ENCODE measurements around the gene EMP1. TPM values are rescaled to one million over a fixed set of nuclear protein-coding genes. Genes with fewer than 3 reads are reported as not detected.

Gene EMP1, protein sequence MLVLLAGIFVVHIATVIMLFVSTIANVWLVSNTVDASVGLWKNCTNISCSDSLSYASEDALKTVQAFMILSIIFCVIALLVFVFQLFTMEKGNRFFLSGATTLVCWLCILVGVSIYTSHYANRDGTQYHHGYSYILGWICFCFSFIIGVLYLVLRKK
- 44.5 and 97.8 TPM in 2 replicates for total RNA-seq (2014; rRNA removed; shearing (Covaris generic))

DNA sequence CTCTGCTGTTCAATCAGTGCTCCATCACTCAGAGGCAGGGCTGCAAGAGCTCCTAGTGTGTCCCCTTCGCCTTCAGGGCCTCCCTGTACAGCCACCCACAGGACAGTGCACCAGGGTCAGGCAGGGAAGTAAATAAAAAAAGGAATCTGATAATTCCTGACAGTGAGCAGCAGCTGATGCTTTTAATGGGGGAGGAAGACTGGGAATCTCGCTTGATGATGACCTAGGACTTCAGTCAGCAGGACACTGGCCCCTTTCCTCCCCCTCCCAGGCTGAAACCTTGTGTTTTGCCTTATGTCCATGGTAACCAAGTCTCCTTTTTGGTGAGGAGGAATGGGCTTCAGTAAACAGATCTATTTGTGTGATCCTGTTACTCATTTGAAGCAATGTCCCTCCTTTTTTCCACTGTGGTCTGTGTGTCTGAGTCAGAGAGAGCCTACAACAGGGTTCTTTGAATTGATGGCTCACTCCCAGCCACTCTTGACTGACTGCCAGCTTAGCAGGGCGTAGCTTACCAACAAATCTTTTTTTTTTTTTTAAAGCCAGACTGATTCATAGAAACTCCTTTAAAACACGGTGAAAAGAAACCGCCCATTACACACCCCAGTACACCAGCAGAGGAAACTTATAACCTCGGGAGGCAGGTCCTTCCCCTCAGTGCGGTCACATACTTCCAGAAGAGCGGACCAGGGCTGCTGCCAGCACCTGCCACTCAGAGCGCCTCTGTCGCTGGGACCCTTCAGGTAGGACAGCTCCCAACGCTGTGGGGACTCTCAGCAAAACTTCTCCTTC lies at the start of gene EMP1:
Gene EMP1, plus strand, starts transcription at position 597 of the 792 bp plus-strand sequence. CDS start 14,785 bp downstream, outside the sequence.
- DNase-seq (ENCODE audit: low spot score): peak; percentile 99

DNA sequence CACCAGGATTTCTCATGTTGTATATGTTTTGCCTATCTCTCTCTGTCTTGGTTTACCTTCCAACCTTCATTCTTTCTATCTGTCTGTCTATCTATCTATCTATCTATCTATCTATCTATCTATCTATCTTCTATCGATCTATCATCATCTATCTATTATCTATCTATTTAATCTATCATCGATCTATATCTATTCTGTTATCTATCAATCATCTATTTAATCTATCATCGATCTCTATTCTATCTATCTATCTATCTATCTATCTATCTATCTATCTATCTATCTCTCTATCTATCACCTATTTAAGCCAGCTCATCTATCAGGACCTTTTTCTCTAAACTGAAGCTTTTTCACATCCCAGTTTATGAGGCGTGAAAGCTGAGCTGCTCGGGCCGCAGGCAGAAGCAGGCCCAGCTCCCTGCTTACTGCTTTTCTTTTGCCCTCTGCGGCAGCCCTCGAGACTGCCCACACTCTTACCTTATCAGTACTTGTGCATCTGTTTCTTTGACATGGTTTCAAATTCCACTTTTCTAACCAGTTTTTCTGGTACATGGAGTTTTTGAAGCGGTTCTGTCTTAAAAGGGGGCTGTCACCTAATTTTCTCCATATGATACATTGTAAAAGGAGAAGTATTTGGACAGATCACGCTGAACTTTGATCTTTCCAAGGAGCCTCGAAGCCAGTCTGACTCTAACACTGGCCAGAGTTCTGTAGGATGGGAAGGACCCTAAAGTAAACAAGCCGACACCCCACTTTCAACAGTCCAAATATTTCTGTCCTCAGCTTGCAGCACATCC lies 48.6 kb upstream of the EMP1 start:
- no peak for DNase-seq (ENCODE audit: low spot score)

DNA sequence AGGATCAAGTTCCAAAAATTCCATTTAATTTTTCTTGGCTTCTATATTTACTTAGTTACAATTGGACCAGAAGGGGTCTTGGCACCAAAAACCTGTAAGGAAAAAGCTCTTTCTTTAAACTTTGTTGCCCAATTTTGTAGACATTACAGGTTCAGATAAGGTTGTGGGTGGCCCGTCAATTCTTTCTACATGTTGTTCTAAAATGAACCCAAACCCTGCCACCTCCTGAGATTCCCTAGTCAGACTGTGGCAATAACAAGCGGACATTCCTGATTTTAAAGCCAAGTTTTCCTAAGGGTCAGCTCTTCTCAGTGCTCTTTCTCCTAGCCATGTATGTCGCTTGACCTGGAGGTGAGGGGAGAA lies 48.1 kb upstream of the EMP1 start:
- no peak for DNase-seq (ENCODE audit: low spot score)

DNA sequence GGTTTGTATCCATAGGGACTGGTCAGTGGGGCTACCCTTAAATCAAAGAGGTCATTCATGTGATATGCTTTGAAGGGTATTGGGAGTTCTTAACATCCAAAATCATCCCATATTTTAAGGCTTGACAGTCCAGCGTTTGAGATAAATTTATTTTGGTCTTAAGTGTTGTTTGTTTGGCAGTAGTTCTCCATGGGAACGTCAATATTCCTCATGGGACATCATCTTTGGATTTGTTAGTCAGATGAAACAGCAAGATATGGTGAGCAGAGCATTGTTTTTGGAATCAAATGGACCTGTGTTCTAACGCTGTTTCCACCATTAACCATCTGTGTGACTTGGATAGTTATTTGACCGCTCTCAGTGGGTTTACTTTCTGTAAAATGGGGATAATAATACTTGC lies 47.1 kb upstream of the EMP1 start:
- no peak for DNase-seq (ENCODE audit: low spot score)

DNA sequence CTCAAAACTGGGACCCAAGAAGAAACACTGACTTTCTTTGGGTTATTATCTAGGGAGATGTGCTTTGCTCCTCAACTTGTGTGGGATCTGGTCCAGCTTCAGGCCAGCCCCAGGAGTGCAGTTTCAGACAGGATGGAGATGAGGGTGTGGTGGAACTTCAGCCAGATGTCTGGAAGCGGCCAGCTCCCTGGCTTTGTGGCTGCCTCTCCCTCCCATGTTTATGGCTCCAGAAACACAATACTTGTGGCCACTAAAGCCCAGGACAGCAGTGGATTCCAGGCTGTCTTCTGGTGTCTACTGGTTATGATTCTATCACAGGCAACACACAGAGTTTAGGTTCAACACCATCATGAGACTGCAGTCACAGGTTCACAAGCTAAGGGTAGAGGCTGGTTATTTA lies 44.2 kb upstream of the EMP1 start:
- DNase-seq (ENCODE audit: low spot score): no peak

DNA sequence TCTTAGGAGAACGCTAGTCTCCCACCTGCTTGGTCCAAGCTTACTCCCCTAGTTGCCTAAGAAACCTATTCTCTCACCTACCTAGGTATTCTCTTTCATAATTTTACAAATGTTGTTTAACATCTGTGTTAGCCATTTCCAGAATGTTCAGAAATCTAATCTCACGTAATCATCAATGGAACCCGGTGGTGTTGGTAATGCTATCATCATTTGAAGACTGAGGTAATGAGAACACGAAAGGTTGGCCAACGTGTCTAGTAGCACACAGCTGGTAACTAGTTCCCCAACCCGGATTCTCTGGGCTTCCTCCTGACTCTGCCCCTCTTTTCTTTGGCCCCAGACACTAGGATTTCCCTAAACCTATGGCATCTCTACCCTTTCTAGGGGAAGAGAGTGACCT lies 43.8 kb upstream of the EMP1 start:
- DNase-seq (ENCODE audit: low spot score): no peak

DNA sequence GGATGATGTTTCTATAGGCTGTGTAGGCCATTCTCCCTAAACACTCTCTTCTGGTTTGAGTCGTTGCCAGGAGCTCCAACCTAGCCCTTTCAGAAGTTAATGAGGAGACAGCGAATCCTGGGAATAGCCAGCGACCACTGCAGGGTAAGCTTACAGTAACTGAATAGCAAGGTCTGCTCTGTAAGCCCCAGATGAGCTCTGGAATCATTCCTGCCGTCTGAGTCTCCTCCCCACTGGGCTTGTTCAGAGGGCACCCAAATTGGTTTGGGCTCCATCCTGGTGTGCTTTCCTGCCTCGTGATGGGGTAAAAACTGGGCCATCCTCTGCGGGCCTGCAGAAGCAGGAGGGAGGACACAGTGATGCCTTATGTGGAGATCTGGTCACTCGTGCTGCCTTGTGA lies 43.3 kb upstream of the EMP1 start:
- no peak for DNase-seq (ENCODE audit: low spot score)

DNA sequence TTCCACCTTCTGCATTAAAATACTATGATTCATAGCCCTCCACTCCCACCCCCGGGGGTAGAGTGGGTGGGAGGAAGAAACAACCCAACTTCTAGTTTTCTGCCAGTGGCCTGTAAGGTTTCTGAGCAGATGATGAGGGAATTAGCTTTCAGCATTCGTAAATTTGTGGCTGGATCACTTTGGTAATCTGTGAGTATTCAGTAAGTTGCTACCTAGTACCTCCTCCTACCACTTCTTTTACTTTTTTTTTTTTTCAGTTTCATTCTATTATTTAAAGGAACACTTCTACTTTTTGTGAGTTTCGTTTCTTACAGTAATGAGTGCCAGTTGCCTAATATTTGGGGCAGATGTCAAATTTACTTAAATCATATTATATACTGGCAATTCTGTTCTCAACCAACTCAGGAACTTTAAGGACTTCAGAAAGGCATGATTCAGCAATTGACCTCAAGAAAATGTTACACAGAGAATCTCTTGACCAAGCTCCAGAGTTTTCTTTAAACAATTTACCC lies 42.4 kb upstream of the EMP1 start:
- no peak for DNase-seq (ENCODE audit: low spot score)

DNA sequence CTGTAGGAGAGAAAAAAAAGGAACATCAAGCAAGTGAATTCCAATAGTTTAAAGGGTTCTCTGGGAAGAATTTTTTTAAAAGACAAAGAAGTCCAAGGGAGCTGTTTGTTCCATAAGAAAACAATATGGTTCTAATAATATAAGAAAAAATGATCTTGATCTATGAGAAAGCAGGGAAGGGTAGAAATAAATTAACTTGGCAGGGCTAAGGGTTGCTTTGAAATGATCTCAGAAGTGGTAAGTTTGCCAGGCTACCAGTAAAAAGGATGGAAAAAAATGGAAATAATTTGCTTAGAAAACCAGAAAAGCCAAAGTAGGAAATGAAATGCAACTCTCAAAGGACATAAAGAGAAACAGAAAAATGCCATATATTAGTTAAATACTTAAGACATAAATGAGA lies 41.7 kb upstream of the EMP1 start:
- DNase-seq (ENCODE audit: low spot score): no peak

DNA sequence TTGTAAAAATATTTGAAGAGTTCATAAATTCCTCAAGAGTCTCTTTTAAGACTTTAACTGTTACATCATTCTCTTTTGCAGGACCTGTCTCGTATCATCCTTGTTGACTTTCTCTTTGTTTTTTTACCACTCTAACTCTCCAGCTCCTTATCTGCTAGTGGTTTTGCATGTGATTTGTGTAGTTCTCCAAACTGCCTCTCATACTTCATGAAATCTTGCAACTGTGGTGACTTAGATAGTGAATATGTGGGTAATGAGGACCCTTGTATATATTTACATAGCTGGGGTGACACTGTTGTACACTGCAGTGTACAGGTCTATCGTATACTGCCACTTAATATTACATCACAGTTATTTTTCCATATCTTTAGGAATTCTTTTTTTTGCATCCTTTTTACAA lies 40.2 kb upstream of the EMP1 start:
- no peak for DNase-seq (ENCODE audit: low spot score)

DNA sequence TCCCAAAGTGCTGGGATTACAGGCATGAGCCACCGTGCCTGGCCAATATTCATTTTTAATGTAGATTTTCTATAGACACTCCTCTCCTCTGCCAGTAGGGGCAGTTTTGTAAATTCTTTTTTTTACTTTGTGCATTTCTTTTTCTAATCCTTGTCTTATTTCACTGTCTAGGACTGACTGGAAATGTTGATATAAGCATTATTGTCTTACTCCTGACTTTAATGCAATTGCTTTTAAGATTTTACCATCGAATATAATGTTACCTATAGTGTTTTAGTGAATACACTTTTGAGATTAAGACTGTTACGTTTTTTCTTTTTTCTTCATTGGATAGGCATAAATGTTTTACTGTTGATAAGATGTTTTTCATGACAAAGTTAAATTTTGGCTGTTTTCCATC lies 35.4 kb upstream of the EMP1 start:
- no peak for DNase-seq (ENCODE audit: low spot score)

DNA sequence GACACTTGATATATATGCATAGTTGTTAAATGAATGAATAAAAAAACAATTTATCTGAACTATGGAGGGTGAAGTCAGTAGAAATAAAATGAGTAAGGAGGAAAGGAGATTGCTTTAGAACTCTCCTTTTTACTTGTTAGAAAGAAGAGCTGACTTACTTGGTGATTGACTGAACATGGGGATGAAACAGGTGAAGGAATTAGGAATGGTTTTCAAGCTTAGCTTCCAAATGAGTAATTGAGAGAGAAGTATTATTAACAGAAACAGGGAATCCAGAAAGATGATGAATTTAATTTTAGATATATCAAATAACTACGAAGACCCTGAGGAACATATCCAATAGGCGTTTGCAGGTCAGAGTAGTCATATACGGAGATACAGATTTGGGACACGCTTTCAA lies 33.6 kb upstream of the EMP1 start:
- DNase-seq (ENCODE audit: low spot score): no peak

DNA sequence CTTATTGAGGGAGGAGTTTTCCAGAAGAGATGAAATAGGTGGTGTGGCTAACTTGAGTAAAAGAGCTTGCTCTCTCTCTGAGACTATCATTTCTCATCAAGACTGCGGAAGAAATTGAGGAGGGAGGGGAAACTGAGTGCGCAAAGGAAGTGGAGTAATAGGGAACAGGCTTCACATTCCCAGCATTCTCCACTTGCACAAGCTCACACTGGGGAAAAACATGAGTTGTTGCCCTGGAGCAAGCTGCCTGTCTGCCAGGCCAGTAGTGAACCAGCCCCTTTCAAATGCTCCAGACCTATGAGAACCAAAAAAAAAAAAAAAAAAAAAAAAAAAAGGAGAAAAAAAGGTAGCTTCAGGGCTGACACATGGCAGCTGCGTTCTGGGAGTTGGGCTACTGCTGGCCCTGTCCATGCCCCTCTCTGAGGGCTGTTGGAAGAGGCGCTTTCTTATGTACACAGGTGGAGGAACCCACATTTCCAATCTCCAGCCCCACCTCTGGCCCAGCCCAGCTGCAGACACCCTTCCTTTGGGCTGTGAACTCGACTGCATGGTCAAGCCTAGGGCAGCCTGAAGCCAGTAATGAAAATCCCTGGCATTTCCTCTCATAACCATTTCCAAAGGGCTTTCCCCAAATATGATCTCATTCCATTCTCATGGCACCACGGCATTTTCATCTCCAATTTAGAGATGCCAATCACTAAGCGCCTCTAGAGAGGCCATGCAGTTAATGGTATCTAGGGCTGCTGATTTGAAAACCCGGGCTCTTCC lies 32.5 kb upstream of the EMP1 start:
- no peak for DNase-seq (ENCODE audit: low spot score)

DNA sequence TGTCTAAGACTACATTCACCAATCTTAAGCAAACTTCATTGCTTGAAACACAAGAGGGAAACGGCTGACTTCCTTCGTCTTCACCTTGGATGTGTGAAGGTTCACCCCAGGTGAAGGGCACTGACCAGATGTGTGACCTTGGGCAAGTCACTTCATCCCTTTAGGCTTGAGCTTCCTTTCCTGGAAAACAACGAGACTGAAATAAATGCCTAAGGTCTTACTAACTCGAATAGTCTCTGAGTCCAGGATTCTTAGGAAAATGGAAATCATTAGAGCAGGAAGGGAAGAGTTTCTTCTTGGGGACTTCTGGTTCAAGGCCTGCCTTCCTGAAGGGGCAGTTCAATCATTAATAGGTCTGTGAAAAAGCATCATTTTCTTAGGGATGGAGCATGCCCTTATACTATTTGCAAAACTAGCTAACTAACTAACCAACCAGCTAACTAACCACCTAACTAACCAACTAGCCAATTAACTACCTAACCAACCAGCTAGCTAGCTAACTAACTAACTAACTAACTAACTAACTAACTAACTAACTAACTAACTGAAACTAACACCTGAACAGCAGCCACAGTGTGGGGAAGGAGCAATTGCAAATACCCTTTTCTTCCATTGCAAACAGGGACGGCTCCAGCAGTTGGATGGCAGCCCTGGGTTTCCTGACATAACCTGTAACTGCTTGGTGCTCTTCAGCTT lies 31.5 kb upstream of the EMP1 start:
- DNase-seq (ENCODE audit: low spot score): no peak

DNA sequence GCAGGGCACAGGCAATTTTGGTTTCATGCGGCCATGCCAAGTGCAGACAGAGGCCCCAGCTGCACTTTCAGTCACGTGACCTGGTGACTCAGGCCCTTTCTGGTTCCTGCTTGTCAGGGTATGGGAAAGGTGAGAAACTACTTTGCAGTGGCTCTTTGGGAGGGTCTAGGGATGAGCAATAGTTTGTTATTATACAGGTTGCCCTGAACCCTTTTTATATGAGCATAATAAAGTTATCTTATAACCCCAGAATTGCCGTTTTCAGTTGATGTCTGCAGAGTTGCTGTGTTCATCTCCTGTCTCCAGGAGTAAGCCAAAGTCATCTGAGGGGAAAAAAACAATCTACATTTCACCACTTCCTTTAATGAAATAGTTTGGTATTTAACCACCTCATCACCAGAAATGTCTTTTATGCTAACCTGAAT lies 30.9 kb upstream of the EMP1 start:
- peak; percentile 88 for DNase-seq (ENCODE audit: low spot score)

DNA sequence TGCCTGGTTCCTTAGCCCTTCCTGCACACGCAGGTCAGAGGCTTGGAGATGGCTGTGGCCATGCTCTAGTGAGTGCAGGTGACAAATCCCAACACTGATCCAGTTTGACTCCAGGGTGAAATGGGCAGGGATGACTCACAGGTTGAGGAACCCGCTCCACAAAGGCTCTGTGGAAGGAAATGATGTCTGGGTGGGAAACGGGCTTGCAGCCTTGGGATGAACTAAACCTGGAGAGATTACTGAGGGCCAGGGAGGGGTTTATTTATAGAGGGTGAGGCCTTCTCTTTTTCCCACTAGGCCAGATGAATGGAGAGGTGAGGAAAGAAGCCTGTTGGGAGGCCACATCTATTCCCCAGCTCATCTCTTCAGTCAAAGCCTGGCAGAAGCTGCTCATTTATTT lies 29.3 kb upstream of the EMP1 start:
- DNase-seq (ENCODE audit: low spot score): no peak

DNA sequence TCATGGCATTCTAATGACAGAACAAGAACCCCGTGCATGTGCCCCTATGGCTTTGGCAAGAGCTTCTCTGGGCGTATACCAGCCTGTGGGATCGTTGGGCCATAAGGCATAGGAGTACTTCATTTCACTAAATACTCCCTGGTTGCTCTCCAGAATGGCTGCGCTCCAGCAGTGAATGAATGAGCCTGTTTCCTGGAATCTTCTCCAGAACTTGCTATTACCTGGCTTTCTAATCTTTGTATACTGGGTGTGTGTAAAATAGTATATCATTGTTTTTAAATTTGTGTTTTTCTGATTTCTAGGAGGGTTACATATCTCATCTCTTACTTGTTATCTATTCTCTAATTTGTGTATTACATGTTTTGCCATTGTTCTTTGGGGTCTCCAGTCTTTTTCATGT lies 28.6 kb upstream of the EMP1 start:
- no peak for DNase-seq (ENCODE audit: low spot score)

DNA sequence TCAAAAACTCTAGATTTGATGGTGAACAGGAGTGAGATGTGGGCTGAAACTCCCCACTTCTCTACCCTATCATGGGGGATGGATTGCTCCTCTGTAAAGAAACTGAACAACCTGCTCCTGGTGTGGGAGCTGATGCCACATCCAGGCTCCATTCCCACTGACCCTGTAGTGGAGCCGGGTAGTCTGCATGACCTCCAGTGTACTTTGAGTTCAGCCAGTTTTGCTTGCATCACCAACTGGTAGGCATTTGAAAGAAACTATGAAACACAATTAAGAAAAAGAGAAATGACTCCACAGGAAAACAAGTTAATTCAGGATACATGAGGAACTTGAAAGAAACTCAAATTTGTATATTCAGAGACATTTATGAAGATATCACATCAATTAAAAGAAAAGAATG lies 27.3 kb upstream of the EMP1 start:
- DNase-seq (ENCODE audit: low spot score): no peak

DNA sequence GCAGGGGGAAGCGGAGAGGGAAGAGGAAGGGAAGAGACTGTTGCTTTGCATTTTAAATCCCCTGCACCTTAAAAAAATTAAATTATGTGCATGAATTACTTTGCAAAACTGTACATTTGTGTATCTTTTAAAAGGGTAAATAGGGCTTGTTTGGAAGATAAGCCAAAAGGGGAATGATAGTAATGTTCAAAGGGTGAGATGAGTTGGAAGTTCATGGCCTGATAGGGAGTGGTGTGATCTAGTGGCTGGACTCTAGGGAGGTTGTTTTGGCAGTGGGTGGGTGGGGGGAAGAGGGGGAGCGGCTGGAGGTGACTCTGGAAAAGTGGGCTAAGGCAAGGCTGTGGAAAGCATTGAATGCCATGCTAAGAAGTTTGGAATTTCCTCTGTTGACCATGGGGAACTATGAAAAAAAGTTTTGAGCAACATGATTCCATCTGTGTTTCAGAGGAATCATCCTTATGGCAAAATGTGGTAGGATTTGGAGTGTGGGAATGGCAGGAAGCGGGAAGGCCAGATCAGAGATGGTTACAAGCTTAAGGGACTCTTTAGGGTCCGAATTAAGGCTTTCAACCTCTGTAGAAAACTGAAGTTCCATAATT lies 25.5 kb upstream of the EMP1 start:
- no peak for DNase-seq (ENCODE audit: low spot score)

DNA sequence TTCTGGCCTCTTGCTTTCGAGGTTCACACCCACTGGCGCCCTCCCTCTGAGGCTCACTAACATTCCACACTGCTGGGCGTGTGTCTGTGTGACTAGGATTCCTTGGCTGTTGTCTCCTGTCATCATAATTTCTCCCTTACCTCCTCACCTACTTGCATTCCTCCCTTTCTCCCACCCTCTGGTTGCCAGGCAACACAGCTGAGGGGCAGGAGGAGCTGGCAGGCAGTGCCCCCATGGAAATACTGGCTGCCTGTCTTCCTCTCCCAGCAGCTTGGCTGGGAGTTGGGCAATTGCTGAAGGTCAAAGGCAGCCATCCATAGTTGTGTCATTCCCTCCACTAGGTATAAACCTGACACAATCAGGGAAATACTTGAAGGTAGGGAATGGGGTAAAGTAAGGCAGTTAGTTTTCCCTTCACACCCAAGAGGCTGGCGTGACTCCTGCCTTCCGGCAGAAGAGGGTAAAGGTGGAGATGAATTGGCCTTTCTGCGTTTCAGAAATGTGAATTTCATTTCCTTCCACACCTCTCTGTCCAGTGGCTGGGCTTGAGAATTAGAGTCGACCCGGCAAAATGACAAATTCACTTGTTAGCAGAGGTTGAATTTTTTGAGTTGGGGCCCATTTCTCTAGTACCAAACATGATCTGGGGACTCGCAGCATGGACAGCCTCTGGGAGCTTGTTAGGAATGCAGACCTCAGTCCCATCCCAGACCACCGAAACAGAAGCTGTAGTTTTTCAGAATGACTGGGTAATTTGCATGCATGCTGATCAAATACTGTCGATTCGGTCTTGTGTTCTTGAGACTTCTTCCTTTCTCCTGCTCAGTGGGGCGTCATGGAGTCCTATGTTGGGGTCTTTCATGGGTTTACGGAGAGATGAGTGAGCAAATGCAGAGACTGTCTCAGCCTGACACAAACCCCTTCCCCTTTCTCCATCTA lies 24.3 kb upstream of the EMP1 start:
- peak; percentile 47 for DNase-seq (ENCODE audit: low spot score)
